ENCODE measurements around the gene FLII. TPM values are rescaled to one million over a fixed set of nuclear protein-coding genes. Genes with fewer than 3 reads are reported as not detected.

The FLII gene
- total RNA-seq, 1 donor from 2014 or later = 203 TPM

DNA sequence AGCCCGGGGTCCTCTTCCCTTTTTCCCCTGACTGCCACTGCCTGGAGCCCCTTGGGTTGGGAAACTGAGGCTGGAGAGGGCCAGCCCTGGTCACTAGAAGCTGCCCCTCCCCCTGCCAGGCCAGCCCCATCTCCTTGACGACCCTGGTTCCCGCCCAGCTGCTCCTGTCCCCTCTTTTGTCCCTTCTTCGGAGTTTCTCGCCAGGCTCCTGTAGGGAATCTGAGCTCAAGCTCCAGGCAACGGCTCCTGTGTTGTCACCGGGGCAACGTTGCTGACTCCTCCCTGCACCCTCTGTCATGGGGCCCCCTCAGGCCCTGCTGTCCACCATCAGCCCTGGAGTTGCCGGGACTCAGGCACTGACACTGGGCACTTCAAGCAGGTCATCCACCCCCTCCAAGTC lies 27.4 kb downstream of the FLII start:
- no peaks in the 10 kb centered on the region for H3K36me3 Mint-ChIP-seq (ENCODE audit: unreplicated experiment)
- peaks cover 6% of the 10 kb centered on the region for H3K9me3 Mint-ChIP-seq (ENCODE audit: unreplicated experiment)
- H3K4me1 Mint-ChIP-seq (ENCODE audit: low read depth, unreplicated experiment) = peaks cover 29% of the 10 kb centered on the region
- TF ChIP-seq, protein P1, sequence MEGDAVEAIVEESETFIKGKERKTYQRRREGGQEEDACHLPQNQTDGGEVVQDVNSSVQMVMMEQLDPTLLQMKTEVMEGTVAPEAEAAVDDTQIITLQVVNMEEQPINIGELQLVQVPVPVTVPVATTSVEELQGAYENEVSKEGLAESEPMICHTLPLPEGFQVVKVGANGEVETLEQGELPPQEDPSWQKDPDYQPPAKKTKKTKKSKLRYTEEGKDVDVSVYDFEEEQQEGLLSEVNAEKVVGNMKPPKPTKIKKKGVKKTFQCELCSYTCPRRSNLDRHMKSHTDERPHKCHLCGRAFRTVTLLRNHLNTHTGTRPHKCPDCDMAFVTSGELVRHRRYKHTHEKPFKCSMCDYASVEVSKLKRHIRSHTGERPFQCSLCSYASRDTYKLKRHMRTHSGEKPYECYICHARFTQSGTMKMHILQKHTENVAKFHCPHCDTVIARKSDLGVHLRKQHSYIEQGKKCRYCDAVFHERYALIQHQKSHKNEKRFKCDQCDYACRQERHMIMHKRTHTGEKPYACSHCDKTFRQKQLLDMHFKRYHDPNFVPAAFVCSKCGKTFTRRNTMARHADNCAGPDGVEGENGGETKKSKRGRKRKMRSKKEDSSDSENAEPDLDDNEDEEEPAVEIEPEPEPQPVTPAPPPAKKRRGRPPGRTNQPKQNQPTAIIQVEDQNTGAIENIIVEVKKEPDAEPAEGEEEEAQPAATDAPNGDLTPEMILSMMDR (IDR thresholded peaks at IDR 0.05; ENCODE audit: partially characterized antibody, unreplicated experiment) = no peak
- no peak overlapping the region for H3K4me3 Mint-ChIP-seq (ENCODE audit: unreplicated experiment)
- peaks cover 13% of the 10 kb centered on the region for H3K27me3 Mint-ChIP-seq (ENCODE audit: unreplicated experiment)
- DNase-seq = peak; percentile 35
- peak overlapping the region; percentile 66 for H3K27ac Mint-ChIP-seq (ENCODE audit: unreplicated experiment)

DNA sequence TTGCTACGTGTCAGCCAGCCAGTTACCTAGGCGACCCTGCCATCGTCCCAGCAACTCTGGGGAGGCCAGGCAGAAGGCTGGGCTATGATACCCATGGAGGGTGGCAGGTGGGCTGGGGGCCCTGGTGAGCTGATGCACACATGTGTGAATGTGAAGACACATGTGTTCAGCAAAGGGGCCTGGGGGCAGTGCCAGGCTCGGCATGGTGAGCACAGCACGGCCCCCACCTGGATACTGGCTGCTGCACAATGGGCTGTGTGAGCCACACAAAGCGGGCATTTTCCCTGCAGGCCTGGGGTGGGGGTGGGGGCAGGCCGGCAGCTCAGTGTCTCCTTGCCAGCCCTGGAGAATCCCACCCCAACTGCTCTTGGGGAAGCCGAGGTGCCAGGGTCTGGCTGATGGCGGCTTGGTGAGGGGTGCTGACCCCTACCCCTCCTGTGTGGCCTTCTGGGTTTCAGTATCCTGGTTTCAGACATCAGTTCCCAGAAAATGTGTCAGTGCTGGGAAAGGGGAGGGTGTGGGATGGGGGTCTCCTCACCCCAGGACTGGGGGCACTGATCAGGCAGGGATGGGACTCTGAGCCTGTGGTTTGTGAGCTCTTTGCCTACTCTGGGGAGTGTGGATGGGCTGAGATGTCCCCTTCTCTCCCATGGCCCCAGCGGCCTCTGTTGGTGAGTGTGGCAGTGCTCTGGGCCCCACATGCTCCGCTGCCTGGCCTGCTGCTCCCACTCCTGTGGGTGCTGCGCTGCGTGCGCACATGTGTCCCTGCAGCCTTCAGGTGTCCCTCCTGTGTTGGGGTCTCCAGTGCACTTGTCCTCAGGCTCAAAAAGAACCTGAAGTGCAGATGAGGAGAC lies 28.0 kb downstream of the FLII start:
- Mint-ChIP-seq H3K4me3 (ENCODE audit: unreplicated experiment) (peak overlapping the region; percentile 30), H3K9me3 (ENCODE audit: unreplicated experiment) (peaks cover 10% of the 10 kb centered on the region), H3K27me3 (ENCODE audit: unreplicated experiment) (peaks cover 10% of the 10 kb centered on the region), H3K36me3 (ENCODE audit: unreplicated experiment) (no peaks in the 10 kb centered on the region), H3K4me1 (ENCODE audit: low read depth, unreplicated experiment) (peaks cover 27% of the 10 kb centered on the region), H3K27ac (ENCODE audit: unreplicated experiment) (peak overlapping the region; percentile 55)
- TF ChIP-seq, protein P1 (IDR thresholded peaks at IDR 0.05; ENCODE audit: partially characterized antibody, unreplicated experiment) = no peak
- no peak for DNase-seq

DNA sequence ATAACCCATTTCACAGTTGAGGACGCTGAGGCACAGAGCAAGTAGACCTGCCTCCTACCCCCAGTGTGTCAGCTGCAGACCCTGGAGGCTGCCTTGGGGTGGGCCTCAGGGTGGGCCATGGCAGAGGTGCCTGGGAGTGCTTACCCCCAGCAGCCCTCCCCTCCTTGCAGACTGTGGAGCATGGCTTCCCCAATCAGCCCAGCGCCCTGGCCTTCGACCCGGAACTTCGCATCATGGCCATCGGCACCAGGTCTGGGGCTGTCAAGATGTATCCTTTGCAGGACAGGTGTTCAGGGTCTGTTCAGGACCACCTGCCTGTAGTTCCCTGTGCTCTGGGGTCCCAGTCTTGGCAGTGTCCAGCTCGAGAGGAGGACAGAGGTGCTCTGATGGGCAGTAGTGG lies 28.8 kb downstream of the FLII start:
- Mint-ChIP-seq H3K9me3 (ENCODE audit: unreplicated experiment) (peaks cover 12% of the 10 kb centered on the region), H3K4me3 (ENCODE audit: unreplicated experiment) (peak overlapping the region; percentile 30), H3K27ac (ENCODE audit: unreplicated experiment) (peak overlapping the region; percentile 55), H3K4me1 (ENCODE audit: low read depth, unreplicated experiment) (peaks cover 29% of the 10 kb centered on the region), H3K27me3 (ENCODE audit: unreplicated experiment) (peaks cover 6% of the 10 kb centered on the region), H3K36me3 (ENCODE audit: unreplicated experiment) (no peaks in the 10 kb centered on the region)
- TF ChIP-seq, protein P1 (IDR thresholded peaks at IDR 0.05; ENCODE audit: partially characterized antibody, unreplicated experiment) = no peak
- DNase-seq = no peak

DNA sequence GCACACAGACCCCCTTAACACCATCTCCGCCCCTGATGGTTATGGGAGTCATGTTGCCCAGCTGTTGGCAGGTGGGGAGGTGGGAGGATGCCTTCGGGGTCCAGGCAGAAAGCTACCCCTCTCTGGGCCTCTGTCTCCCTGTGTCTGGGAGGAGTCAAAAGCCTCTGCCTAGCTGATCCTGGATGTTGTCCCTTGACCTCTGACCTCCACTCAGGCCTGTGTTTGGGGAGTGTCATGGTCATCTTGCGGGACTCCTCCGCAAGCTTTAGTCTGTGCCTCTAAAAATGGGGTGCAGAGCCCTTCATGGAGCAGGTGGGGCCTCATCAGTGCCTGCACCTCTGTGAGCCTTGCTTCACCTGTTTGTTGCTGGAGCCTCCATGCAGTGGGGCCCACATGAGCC lies 29.3 kb downstream of the FLII start:
- H3K36me3 Mint-ChIP-seq (ENCODE audit: unreplicated experiment) = no peaks in the 10 kb centered on the region
- H3K4me1 Mint-ChIP-seq (ENCODE audit: low read depth, unreplicated experiment) = peaks cover 29% of the 10 kb centered on the region
- no peak for DNase-seq
- peaks cover 6% of the 10 kb centered on the region for H3K27me3 Mint-ChIP-seq (ENCODE audit: unreplicated experiment)
- H3K4me3 Mint-ChIP-seq (ENCODE audit: unreplicated experiment) = no peak overlapping the region
- H3K27ac Mint-ChIP-seq (ENCODE audit: unreplicated experiment) = no peak overlapping the region
- H3K9me3 Mint-ChIP-seq (ENCODE audit: unreplicated experiment) = peaks cover 12% of the 10 kb centered on the region
- TF ChIP-seq, protein P1 (IDR thresholded peaks at IDR 0.05; ENCODE audit: partially characterized antibody, unreplicated experiment) = no peak

DNA sequence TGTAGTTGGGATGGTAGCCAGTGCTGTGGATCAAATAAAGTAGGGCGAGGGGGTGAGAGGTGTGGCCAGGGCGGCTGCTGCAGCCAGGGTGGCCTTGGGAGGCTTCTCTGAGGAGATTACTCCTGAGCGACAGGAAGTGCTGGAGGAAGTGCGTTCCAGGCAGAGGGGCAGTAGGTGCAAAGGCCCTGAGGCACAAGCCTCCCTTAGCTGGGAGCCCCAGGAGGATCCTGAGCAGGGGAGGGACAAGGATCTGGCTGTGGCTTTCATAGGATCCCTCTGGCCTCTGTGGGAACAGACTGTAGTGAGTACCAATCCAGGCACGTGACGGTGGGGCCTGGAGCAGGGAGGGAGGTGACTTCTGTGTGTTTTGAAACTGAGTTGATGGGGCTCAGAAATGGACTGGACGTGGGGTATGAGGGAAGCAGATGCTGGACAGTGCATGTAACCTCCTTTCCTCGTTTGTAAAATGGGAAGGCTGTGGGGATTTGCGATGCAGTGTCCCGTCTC lies 30.3 kb downstream of the FLII start:
- peak overlapping the region; percentile 57 for H3K4me3 Mint-ChIP-seq (ENCODE audit: unreplicated experiment)
- H3K27ac Mint-ChIP-seq (ENCODE audit: unreplicated experiment) = peak overlapping the region; percentile 26
- no peaks in the 10 kb centered on the region for H3K36me3 Mint-ChIP-seq (ENCODE audit: unreplicated experiment)
- peaks cover 29% of the 10 kb centered on the region for H3K4me1 Mint-ChIP-seq (ENCODE audit: low read depth, unreplicated experiment)
- H3K9me3 Mint-ChIP-seq (ENCODE audit: unreplicated experiment) = peaks cover 12% of the 10 kb centered on the region
- TF ChIP-seq, protein P1 (IDR thresholded peaks at IDR 0.05; ENCODE audit: partially characterized antibody, unreplicated experiment) = no peak
- H3K27me3 Mint-ChIP-seq (ENCODE audit: unreplicated experiment) = peaks cover 10% of the 10 kb centered on the region
- no peak for DNase-seq
